GM21528 (cell line): ENCODE measurements around the gene SMAD4.
"Not testable (repeated sequence)": the region's sequence is repeated elsewhere in the genome, so short reads cannot be mapped to it uniquely, and the experiment has no call there.

Experiments
- ATAC-seq: cut with Tn5 transposase; IDR thresholded peaks from one replicate; pipeline ENCODE4 v1.9.1; 2021; ENCODE audit warnings: mild to moderate bottlenecking, moderate library complexity; ENCODE audit not compliant: unreplicated experiment, low FRiP score

SMAD4 gene

GRCh38 chr18:51107598-51108305 is 77.7 kb downstream of the SMAD4 start:
- no peak for ATAC-seq

DNA sequence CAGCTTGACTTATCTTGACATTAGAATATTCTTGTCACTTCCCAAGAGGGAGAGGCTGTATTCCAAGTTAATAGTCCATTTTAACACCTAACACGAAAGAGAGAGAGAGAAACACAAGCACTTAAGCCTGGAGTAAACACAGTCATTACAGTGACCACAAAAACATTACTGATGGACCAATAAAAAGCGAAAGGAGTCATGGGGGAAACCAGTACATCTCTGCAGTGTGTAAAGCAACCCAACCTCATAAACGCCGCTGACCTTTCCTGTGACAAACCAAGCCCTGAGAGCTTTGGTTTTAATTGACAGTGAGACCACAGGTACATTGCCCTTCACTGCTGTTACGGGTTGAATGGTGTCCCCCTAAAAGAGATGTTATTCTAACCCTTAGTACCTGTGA is 78.3 kb downstream of the SMAD4 start:
- ATAC-seq, result no peak

DNA sequence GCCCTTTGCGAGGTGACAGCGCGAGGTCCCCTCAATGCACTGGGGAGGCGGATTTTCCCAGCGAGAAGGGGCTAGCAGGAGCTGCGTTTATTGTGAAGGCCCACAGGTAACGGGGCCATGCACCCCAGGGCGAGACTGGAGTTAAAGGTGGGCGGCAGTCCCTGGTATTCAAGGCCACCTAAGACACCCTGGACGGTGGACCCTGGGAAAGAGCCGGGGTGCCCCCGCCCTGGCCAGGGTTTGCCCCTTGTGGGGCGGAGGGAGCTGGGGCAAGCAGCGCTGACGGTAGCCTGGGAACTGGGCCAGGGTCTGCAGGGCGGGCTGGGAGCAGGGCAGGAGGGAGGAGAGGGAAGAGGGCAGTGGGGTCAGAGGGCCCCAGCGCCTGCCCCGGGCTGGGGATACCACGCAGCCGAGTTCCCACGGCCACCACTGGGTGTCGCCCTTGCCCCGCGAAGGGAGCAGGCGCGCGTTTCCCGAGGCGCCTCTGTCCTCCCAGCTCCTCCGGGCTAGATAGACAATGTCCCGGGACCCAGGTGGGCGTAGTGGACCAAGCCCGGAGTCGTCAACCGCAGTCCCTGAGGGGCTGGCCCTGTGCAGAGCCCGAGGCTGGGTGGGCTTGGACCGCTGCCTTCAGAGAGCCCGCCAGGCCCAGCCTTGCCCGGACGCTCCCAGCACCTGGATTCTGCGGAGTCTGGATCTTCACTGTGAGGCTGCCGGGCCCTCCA is 80.2 kb downstream of the SMAD4 start:
- ATAC-seq, result peak; percentile 85

DNA sequence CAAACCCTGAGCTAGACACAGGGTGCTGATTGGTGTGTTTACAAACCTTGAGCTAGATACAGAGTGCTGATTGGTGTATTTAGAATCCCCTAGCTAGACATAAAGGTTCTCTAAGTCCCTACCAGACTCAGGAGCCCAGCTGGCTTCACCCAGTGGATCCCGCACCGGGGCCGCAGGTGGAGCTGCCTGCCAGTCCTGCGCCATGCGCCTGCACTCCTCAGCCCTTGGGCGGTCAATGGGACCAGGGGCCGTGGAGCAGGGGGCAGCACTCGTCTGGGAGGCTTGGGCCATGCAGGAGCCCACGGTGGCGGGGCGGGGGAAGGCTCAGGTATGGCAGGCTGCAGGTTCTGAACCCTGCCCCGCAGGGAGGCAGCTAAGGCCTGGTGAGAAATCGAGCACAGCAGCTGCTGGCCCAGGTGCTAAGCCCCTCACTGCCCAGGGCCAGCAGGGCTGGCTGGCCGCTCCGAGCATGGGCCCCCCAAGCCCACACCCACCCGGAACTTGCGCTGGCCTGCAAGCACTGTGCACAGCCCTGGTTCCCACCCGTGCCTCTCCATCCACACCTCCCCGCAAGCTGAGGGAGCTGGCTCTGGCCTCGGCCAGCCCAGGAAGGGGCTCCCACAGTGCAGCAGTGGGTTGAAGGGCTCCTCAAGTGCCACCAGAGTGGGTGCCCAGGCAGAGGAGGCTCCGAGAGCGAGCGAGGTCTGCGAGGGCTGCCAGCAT is 81.8 kb downstream of the SMAD4 start:
- not testable (repeated sequence) for ATAC-seq

DNA sequence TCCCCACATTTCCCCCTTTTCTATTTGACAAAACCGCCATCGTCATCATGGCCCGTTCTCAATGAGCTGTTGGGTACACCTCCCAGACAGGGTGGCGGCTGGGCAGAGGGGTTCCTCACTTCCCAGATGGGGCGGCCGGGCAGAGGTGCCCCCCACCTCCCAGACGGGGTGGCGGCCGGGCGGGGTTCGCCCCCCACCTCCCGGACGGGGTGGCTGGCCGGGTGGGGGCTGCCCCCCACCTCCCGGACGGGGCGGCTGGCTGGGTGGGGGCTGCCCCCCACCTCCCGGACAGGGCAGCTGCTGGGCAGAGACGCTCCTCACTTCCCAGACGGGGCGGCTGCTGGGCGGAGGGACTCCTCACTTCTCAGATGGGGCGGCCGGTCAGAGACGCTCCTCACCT is 87.0 kb downstream of the SMAD4 start:
- not testable (repeated sequence) for ATAC-seq

DNA sequence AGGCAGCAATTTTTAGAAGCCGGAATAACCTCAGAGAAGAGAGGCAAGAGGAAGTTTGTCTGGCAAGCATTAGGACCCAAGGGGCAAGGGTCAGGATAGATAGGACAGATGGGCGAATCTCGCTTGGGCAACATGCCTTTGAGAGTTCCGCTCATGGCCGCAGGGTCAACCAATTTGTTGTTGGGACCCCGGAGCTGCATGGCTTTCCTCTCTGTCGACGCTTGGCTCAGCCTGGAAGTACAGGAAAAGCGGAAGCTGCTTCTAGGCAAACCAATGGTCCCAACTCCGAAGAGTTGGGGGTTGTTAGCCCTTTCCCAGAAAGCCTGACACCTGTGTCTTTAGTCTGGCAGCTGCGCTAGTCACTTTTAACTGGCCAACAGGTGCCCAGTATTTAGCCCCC is 89.5 kb downstream of the SMAD4 start:
- ATAC-seq, result not testable (repeated sequence)

DNA sequence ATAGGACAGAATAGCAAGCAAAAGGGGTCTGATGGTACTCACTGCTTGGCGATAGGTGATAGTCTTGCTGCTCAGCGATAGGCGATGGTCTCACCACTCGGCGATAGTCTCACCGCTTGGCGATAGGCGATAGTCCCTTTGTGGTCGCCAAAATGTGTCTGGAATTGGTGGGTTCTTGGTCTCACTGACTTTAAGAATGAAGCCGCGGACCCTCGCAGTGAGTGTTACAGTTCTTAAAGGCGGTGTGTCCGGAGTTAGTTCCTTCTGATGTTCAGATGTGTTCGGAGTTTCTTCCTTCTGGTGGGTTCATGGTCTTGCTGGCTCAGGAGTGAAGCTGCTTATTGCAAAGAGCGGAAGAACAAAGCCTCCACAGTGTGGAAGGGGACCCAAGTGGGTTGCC is 90.0 kb downstream of the SMAD4 start:
- ATAC-seq, result not testable (repeated sequence)

GRCh38 chr18:51120809-51121596 is 91.0 kb downstream of the SMAD4 start:
- ATAC-seq, result no peak

DNA sequence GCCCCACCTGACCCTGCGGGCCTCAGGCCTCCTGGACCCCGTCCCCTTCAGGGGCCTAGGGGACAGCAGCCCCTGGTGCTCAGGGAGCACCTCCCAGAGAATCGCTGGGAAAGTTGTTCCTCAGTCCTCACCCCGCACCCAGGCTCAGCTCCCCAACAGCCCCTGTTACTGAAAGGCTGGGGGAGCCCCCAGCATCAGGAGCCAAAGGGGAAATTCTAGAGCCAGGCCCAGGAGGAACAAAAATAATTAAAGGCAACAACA is 91.5 kb downstream of the SMAD4 start:
- ATAC-seq, result no peak

- ATAC-seq, result no peak
Observed at GRCh38 chr18:51122266-51123045, 92.4 kb downstream of the SMAD4 start.

GRCh38 chr18:51123046-51123395 is 93.0 kb downstream of the SMAD4 start:
- ATAC-seq, result no peak

- ATAC-seq, result no peak
Observed at GRCh38 chr18:51123481-51123880, 93.5 kb downstream of the SMAD4 start.

- ATAC-seq, result no peak
Observed at GRCh38 chr18:51123936-51124486, 94.0 kb downstream of the SMAD4 start.

DNA sequence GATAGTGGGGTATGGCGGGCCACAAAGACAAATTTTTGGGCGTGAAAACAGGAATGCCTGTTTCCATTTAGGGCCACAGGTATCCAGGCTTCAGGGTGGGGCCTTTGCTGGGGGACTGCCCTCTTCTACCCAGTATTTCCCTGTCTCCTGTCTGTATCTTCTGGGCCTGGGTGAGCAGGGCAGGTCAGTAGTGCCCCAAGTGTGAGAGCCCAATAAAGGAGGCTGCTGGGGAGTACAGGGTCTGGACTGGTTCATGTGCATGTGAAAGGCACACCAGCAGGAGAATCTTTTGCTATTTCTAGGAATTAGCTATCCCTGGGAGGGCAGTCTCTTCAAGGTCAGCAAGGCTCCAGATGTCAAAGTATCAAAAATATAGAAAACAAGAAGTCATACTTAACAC is 96.0 kb downstream of the SMAD4 start:
- ATAC-seq, result no peak

DNA sequence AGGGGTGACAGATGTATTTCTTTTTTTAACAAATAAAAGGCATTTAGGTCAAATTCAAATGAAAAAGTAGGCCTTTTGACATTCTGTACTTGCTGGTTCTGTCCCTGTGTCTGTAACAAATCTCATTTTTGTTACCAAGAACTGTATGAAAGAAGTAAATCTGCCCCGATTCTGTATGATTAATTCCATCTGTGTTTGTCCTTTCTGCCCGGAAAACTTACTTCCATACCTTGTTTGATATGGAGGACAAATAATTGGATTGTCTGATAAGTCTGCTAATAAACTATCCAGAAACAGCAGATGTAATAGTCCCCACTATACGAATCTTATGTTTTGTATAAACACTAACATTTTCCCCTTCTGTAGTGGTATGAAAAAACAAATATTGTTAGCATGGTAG is 97.7 kb downstream of the SMAD4 start:
- ATAC-seq, result no peak

DNA sequence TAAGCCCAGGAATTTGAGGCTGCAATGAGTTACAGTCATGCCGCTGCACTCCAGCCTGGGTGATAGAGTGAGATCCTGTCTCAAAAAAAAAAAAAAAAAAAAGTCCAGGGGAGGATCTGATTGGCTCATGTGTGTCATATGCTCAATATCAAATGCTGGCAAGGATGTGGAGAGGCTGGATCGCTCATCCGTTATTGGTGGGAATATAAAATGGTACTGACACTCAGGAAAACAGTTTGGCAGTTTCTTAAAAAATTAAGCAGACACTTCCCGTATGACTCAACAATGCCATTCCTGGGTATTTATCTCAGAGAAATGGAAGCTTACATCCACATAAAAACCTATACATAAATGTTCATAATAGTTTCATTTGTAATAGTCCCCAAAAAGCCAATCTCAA is 98.5 kb downstream of the SMAD4 start:
- ATAC-seq, result no peak

DNA sequence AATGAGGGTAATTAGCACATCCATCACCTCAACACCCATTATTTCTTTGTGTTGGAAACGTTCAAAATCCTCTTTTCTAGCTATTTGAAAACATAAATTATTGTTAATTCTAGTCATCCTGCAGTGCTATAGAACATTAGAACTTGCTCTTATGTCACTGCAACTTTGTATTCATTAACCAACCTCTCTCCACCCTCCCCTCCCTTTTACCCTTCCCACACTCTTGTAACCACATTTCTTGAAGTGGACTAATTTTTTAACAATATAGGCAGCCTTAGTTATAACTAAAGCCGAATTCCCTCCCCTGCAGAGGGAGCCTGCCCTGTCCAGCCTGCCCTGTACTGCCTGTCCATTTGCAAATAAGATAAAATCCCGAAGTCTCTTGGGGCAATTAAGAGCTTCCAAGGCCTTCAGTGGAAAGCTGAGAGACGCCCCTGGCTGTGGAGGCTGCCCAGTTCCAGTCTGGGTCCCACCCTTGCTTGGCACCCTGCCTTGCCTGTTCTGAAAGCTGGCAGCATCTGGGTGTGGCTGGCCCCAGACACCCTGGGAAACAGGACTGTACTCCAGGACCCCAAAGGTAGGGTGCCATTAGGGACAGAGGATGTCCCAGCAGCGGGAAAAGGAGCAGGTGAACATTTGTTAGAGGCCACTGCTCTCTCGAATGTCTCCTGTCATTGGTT is 102.4 kb downstream of the SMAD4 start:
- no peak for ATAC-seq

GRCh38 chr18:51133580-51134160 is 103.7 kb downstream of the SMAD4 start:
- no peak for ATAC-seq
